ENCODE data around the gene HAP1.

HAP1 gene

GRCh38 chr17:41769985-41770384, 35.5 kb upstream of the HAP1 start:
- H3K4me3 ChIP-seq (ENCODE audit: low read length) = no peak overlapping the region
- no peak for TF ChIP-seq CTCF (conservative IDR thresholded peaks at IDR 0.05; ENCODE audit: low read depth, low read length)
- no peak for DNase-seq (ENCODE audit: low read depth)

- no peak overlapping the region for H3K4me3 ChIP-seq (ENCODE audit: low read length)
- TF ChIP-seq CTCF (conservative IDR thresholded peaks at IDR 0.05; ENCODE audit: low read depth, low read length) = no peak
- DNase-seq (ENCODE audit: low read depth) = no peak
Measured at GRCh38 chr17:41769346-41769862, 35.0 kb upstream of the HAP1 start.

GRCh38 chr17:41768682-41769288, 34.3 kb upstream of the HAP1 start:
- H3K4me3 ChIP-seq (ENCODE audit: low read length) = no peak overlapping the region
- TF ChIP-seq CTCF (conservative IDR thresholded peaks at IDR 0.05; ENCODE audit: low read depth, low read length) = no peak
- no peak for DNase-seq (ENCODE audit: low read depth)

- TF ChIP-seq CTCF (conservative IDR thresholded peaks at IDR 0.05; ENCODE audit: low read depth, low read length) = no peak
- no peak overlapping the region for H3K4me3 ChIP-seq (ENCODE audit: low read length)
Measured at GRCh38 chr17:41767324-41768042, 33.0 kb upstream of the HAP1 start.

GRCh38 chr17:41766135-41766534, 31.7 kb upstream of the HAP1 start:
- TF ChIP-seq CTCF (conservative IDR thresholded peaks at IDR 0.05; ENCODE audit: low read depth, low read length) = no peak
- H3K4me3 ChIP-seq (ENCODE audit: low read length) = no peak overlapping the region
- no peak for DNase-seq (ENCODE audit: low read depth)

More at GRCh38 chr17:41767324-41768042, 33.0 kb upstream of the HAP1 start:
- DNase-seq (ENCODE audit: low read depth) = no peak

GRCh38 chr17:41763327-41763726, 28.9 kb upstream of the HAP1 start:
- TF ChIP-seq CTCF (conservative IDR thresholded peaks at IDR 0.05; ENCODE audit: low read depth, low read length) = no peak
- DNase-seq (ENCODE audit: low read depth) = no peak
- no peak overlapping the region for H3K4me3 ChIP-seq (ENCODE audit: low read length)

- no peak for TF ChIP-seq CTCF (conservative IDR thresholded peaks at IDR 0.05; ENCODE audit: low read depth, low read length)
- no peak for DNase-seq (ENCODE audit: low read depth)
- no peak overlapping the region for H3K4me3 ChIP-seq (ENCODE audit: low read length)
Measured at GRCh38 chr17:41762841-41763240, 28.4 kb upstream of the HAP1 start.
